ENCODE results near the gene SMIM28. TPM values are rescaled to one million over a fixed set of nuclear protein-coding genes. Genes with fewer than 3 reads are reported as not detected.

The SMIM28 gene
- total and polyA plus RNA-seq, 2 donors from 2014 or later, result not detected

GRCh38 chr6:138406443-138406842 lies 28.7 kb downstream of the SMIM28 start:
- no peaks in the 10 kb centered on the region for H3K9me3 ChIP-seq (ENCODE audit: control insufficient read depth in 2 of 3, insufficient read depth in 1 of 3, low read length in 3 of 3)
- TF ChIP-seq, protein P1, sequence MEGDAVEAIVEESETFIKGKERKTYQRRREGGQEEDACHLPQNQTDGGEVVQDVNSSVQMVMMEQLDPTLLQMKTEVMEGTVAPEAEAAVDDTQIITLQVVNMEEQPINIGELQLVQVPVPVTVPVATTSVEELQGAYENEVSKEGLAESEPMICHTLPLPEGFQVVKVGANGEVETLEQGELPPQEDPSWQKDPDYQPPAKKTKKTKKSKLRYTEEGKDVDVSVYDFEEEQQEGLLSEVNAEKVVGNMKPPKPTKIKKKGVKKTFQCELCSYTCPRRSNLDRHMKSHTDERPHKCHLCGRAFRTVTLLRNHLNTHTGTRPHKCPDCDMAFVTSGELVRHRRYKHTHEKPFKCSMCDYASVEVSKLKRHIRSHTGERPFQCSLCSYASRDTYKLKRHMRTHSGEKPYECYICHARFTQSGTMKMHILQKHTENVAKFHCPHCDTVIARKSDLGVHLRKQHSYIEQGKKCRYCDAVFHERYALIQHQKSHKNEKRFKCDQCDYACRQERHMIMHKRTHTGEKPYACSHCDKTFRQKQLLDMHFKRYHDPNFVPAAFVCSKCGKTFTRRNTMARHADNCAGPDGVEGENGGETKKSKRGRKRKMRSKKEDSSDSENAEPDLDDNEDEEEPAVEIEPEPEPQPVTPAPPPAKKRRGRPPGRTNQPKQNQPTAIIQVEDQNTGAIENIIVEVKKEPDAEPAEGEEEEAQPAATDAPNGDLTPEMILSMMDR (IDR thresholded peaks at IDR 0.05; ENCODE audit: borderline replicate concordance, extremely low read depth, insufficient read depth), result no peak
- H3K9ac ChIP-seq (ENCODE audit: low read length in 3 of 3), result no peak overlapping the region
- H3K36me3 ChIP-seq (ENCODE audit: control insufficient read depth in 2 of 3, insufficient read depth in 3 of 3, low read length in 3 of 3), result peaks cover 9 to 33% (median 15%) of the 10 kb centered on the region in 3 donors
- peaks cover 0 to 10% (median 0%) of the 10 kb centered on the region in 3 donors for H3K4me1 ChIP-seq (ENCODE audit: control insufficient read depth in 2 of 3, insufficient read depth in 2 of 3, low read depth in 1 of 3, low read length in 3 of 3)
- no peaks in the 10 kb centered on the region for H3K27me3 ChIP-seq (ENCODE audit: control insufficient read depth, insufficient read depth, low read length)
- intact Hi-C loops (cut with DNase I), result no loop called here
- H3K4me3 ChIP-seq (ENCODE audit: low read length in 3 of 3), result no peak overlapping the region
- DNase-seq (no peak), FAIRE-seq (no peak)
- no peak overlapping the region for H3K27ac ChIP-seq (ENCODE audit: low read depth in 2 of 2, low read length in 2 of 2)

DNA sequence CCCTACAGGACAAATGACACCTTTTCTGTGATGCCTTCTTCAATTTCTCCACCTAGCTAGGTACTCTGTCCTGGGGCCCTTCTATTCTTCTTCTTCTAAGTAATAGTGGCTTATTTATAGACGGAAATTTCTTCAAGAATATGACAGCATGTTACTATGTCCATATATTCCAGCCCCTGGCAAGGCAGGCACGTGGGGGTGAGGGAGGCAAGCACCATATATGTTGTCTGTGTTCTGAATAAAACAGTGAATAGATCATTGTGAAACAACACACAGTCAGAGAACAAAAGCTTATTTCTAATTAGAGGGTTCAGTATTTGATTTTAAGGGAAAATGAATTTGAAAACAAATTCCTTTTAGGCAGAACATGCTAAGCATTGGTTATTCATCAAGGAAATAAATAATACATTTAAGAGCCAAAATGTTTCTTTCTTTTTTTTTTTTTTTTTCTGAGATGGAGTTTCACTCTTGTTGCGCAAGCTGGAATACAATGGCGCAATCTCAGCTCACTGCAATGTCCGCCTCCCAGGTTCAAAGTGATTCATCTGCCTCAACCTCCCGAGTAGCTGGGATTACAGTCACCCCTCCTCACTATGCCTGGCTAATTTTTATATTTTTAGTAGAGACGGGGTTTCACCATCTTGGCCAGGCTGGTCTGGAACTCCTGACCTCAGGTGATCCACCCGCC lies 32.5 kb downstream of the SMIM28 start:
- Histone ChIP-seq H3K36me3 (ENCODE audit: control insufficient read depth in 2 of 3, insufficient read depth in 3 of 3, low read length in 3 of 3) (peaks cover 15 to 47% (median 29%) of the 10 kb centered on the region in 3 donors), H3K27me3 (ENCODE audit: control insufficient read depth, insufficient read depth, low read length) (no peaks in the 10 kb centered on the region), H3K4me1 (ENCODE audit: control insufficient read depth in 2 of 3, insufficient read depth in 2 of 3, low read depth in 1 of 3, low read length in 3 of 3) (peaks cover 0 to 1% (median 0%) of the 10 kb centered on the region in 3 donors), H3K4me3 (ENCODE audit: low read length in 3 of 3) (no peak overlapping the region), H3K9ac (ENCODE audit: low read length in 3 of 3) (no peak overlapping the region), H3K27ac (ENCODE audit: low read depth in 2 of 2, low read length in 2 of 2) (no peak overlapping the region), H3K9me3 (ENCODE audit: control insufficient read depth in 2 of 3, insufficient read depth in 1 of 3, low read length in 3 of 3) (no peaks in the 10 kb centered on the region)
- TF ChIP-seq, protein P1 (IDR thresholded peaks at IDR 0.05; ENCODE audit: borderline replicate concordance, extremely low read depth, insufficient read depth), result no peak
- FAIRE-seq (no peak), DNase-seq (no peak)
- intact Hi-C loops (cut with DNase I), result no loop called here

- intact Hi-C loops (cut with DNase I), result no loop called here
- FAIRE-seq, result no peak
- H3K36me3 ChIP-seq (ENCODE audit: control insufficient read depth in 2 of 3, insufficient read depth in 3 of 3, low read length in 3 of 3), result peaks cover 13 to 47% (median 29%) of the 10 kb centered on the region in 3 donors
Observed at GRCh38 chr6:138410972-138411880, 33.5 kb downstream of the SMIM28 start.

More at GRCh38 chr6:138410972-138411880, 33.5 kb downstream of the SMIM28 start:
- Histone ChIP-seq H3K4me1 (ENCODE audit: control insufficient read depth in 2 of 3, insufficient read depth in 2 of 3, low read depth in 1 of 3, low read length in 3 of 3) (no peaks in the 10 kb centered on the region), H3K4me3 (ENCODE audit: low read length in 3 of 3) (no peak overlapping the region), H3K27me3 (ENCODE audit: control insufficient read depth, insufficient read depth, low read length) (no peaks in the 10 kb centered on the region), H3K9ac (ENCODE audit: low read length in 3 of 3) (no peak overlapping the region), H3K9me3 (ENCODE audit: control insufficient read depth in 2 of 3, insufficient read depth in 1 of 3, low read length in 3 of 3) (no peaks in the 10 kb centered on the region), H3K27ac (ENCODE audit: low read depth in 2 of 2, low read length in 2 of 2) (no peak overlapping the region)
- TF ChIP-seq, protein P1 (IDR thresholded peaks at IDR 0.05; ENCODE audit: borderline replicate concordance, extremely low read depth, insufficient read depth), result no peak
- no peak for DNase-seq
